Ovary (tissue), 9 donors: Measurements from ENCODE around the gene CD164L2. TPM values are rescaled to one million over a fixed set of nuclear protein-coding genes. Genes with fewer than 3 reads are reported as not detected.

Source experiments
- DNase-seq, 5 donors: peaks; one replicate each; pipeline ENCODE4 v3.0.0-alpha.2; 2019 to 2020
- H3K27ac ChIP-seq, 2 donors: fragments of 200-600 bp; one replicate each; pipeline versions ENCODE4 v1.5.1 to v1.8.0; 2019 to 2022
- H3K27me3 ChIP-seq: fragments of 200-600 bp; one replicate; pipeline ENCODE4 v1.8.0; 2022
- H3K36me3 ChIP-seq: fragments of 200-600 bp; sonication (generic); one replicate; pipeline ENCODE4 v1.5.1; 2019
- H3K4me1 ChIP-seq: one replicate; pipeline ENCODE4 v1.8.1; 2013; ENCODE audit warnings: mild to moderate bottlenecking, moderate library complexity; ENCODE audit not compliant: insufficient read depth
- H3K4me3 ChIP-seq: fragments of 200-600 bp; sonication (generic); one replicate; pipeline ENCODE4 v1.5.1; 2017
- H3K9me3 ChIP-seq, 2 donors: fragments of 200-600 bp in 1 of 2; sonication (generic) in 1 of 2; one replicate each; pipeline versions ENCODE4 v1.5.1 to v1.8.1; 2013 to 2019; ENCODE audit warnings: mild to moderate bottlenecking in 1 of 2, moderate library complexity in 1 of 2
- EP300 ChIP-seq: sonication (generic); formaldehyde crosslinking; IDR thresholded peaks from one replicate; pipeline ENCODE4 v1.6.1; 2017; ENCODE audit warnings: antibody characterized with exemption
- POLR2A ChIP-seq: fragments of 450-650 bp; IDR thresholded peaks from one replicate; pipeline ENCODE4 v1.6.1; 2017; ENCODE audit warnings: antibody characterized with exemption, mild to moderate bottlenecking, moderate library complexity
- WGBS, 3 donors: extraction: QIAGEN DNeasy Blood & Tissue Kit in 1 of 3; methylation state at CpG; one replicate each; pipeline versions ENCODE4 v1.1.5 to v1.1.7; 2013 to 2017; 5-methylcytosine and 5-hydroxymethylcytosine counted together
- intact Hi-C, 4 donors: fragments of 100-400 bp; cut with DNase I; formaldehyde crosslinking; loops; one replicate each; pipeline versions ENCODE4 v1.11.0 to v1.15.1; 2022 to 2023
- polyA plus RNA-seq, 2 donors: library from polyadenylated mRNA; stranded (reverse); fragments of 200-250 nt in 1 of 2; fragments of 350-450 nt in 1 of 2; fragmentation: Illumina TruSeq in 1 of 2; extraction: RNeasy Lipid Tissue Mini Kit (QIAGEN cat#74804) in 1 of 2; gene quantifications; one replicate each; pipeline ENCODE4 v1.2.3, GENCODE V29; 2013 to 2014
- total RNA-seq, 7 donors: library from RNA; depleted of rRNA in 2 of 7; stranded (reverse); fragments of >200 nt in 2 of 7; fragmentation: NEBNext Ultra II Directional in 3 of 7; extraction: Animal tissue kit (Norgen Biotek cat#: 25700) in 3 of 7; gene quantifications; one replicate each; pipeline versions ENCODE4 v1.1.0 to v1.2.4, GENCODE V29; 2016 to 2023
- TF ChIP-seq, protein P1 (sequence below), 3 donors: fragments of 450-650 bp in 2 of 3; fragments of 200-600 bp in 1 of 3; IDR thresholded peaks; one replicate each; pipeline versions ENCODE4 v1.5.1 to v1.8.0; 2016 to 2022; ENCODE audit warnings: antibody characterized with exemption in 3 of 3, mild to moderate bottlenecking in 1 of 3
- donor health status: DM: no; HTN: no; CAD: no; lungs with moderate emphysema.
- donor health status: DM: no; HTN: no; CAD: no.
- donor health status: Bipolar disorder and iron deficiency.
- donor health status: DM: yes; HTN: yes; CAD: no.
- donor health status: DM: no; HTN: no; CAD: no.
- donor health status: DM: yes; HTN: yes; CAD: no.

Gene CD164L2
- total and polyA plus RNA-seq, 9 donors = 0.06 to 15.5 (median 0.86) TPM; not detected in 3

DNA sequence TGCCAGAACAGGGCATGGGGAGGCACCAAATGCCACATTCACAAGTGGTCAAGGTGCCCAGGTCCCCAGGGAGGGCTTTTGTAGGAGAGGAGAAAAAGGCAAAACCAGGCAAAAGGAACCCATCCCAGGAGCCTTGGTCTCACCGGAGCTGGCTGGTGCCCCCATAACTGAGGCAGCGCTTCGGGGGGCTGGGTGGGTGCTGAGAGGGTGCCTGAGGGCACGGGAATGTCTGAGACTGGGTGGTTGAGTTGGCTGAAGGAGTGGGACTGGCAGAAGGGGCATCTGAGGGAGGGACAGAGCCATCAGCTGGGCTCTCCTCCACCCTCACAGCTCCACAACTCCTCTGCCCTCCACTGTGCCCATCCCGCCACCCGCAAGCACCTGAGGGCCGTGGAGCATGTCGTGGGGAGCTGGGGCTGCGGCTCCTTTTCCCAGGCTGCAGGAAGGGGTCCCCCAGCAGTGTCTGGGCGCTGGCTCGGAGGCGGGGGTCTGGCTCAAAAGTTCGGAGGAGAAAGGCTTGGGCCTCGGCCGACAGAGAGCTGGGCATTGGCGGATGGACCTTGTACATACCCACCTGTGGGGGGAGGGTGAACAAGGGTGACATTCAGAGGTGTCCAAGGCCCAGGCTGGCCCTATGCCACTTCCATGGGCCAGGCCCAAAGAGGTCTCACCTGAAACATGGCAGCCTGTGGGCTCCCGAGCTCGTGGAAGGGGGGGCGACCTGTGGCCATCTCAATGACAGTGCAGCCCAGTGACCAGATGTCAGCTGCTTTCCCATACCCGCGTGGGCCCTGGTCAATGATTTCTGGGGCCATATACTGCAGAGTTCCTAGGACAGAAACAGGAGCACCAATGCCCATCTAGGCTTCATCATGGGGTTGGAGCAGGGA is 24.9 kb downstream of the CD164L2 start:
- H3K27ac ChIP-seq = no peak overlapping the region
- DNase-seq = no peak
- WGBS, 3 donors = 92 to 98% (median 95%) methylated on average over 21 of the region's 21 CpGs
- no peaks in the 10 kb centered on the region for H3K36me3 ChIP-seq
- H3K9me3 ChIP-seq = no peaks in the 10 kb centered on the region
- H3K4me1 ChIP-seq = peaks cover 3% of the 10 kb centered on the region
- intact Hi-C loops = loop anchor here (2.0 to 10.0 kb wide), 5 partner anchors 33 to 53 kb away; partner anchors contain the start of genes GPR3 (in 2 of the 4) and TMEM222 (in 1 of the 4)
- no peak overlapping the region for H3K4me3 ChIP-seq
- no peaks in the 10 kb centered on the region for H3K27me3 ChIP-seq
- TF ChIP-seq, protein P1, sequence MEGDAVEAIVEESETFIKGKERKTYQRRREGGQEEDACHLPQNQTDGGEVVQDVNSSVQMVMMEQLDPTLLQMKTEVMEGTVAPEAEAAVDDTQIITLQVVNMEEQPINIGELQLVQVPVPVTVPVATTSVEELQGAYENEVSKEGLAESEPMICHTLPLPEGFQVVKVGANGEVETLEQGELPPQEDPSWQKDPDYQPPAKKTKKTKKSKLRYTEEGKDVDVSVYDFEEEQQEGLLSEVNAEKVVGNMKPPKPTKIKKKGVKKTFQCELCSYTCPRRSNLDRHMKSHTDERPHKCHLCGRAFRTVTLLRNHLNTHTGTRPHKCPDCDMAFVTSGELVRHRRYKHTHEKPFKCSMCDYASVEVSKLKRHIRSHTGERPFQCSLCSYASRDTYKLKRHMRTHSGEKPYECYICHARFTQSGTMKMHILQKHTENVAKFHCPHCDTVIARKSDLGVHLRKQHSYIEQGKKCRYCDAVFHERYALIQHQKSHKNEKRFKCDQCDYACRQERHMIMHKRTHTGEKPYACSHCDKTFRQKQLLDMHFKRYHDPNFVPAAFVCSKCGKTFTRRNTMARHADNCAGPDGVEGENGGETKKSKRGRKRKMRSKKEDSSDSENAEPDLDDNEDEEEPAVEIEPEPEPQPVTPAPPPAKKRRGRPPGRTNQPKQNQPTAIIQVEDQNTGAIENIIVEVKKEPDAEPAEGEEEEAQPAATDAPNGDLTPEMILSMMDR (IDR thresholded peaks at IDR 0.05) = no peak
- TF ChIP-seq POLR2A (no peak), EP300 (no peak)

DNA sequence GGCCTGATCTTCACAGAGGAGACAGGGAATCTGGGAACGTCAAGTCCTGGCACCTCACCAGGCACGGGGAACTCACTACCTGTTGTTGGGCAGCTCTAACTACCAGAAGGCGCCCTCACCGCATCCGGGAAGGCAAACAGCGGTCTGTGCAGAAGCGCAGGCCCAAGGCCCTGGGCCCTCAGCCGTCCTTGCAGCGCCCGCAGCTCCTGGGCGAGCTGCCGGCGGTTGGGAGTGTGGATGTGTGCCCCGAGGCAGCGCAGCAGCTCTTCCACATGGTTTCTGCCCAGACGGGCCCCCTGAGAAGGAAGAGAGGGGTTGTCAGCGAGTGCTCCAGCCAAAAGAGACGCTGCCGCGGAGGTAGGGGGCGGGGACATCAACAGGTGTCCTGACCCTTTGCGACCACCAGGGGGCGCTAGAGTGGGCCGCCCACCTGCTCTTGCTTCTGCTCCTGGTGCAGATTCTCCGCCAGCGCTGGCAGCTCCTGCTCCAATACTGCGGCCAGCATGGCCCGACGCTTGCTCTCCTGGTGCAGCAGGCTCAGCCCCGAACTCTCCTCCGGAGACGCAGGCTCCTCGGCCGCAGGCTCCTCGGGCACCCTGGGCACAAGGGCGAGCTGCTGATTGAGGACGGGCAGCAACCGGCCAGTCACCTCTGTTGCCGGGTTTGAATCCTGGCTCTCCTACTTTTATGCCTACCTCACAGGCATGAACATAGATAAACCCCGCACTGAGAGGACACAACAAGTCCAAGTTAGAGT is 25.7 kb downstream of the CD164L2 start:
- intact Hi-C loops = loop anchor here (2.0 to 10.0 kb wide), 5 partner anchors 33 to 53 kb away; partner anchors contain the start of genes GPR3 (in 2 of the 4) and TMEM222 (in 1 of the 4)
- no peak overlapping the region for H3K4me3 ChIP-seq

DNA sequence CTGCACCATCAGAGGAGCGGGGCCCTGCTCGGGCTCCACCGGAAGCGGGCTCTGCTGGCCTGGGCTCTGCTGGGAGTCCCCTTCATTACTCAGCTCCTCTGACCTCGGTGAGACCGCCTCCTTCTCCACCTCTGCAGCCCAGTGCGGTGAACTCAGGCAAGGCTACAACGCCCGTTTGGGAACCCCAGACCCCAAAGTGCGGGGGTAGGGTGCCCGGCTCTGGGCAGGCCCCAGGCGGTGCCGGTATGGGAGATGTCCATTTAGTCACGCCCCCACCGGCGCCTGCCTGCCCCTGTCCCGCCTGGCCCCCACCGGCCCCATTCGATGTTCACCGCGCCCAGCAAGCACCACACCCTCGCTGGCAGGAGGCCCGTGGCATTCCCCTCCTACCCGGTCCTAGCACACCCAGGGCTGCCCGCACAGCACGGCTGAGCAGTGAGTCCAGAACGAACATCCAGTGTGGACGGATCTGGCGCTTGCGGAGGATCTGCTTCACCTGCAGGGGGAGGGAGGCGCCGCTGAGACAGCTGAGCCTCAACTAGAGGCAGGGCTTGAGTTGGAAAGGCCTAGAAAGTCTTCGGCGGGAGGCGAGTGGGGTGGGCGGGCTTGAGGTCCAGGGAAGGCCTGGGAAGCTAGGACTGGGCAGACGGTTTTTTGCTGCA is 26.4 kb downstream of the CD164L2 start:
- Histone ChIP-seq H3K4me1 (peaks cover 3% of the 10 kb centered on the region), H3K9me3 (no peaks in the 10 kb centered on the region), H3K4me3 (no peak overlapping the region), H3K36me3 (no peaks in the 10 kb centered on the region), H3K27ac (no peak overlapping the region), H3K27me3 (no peaks in the 10 kb centered on the region)
- DNase-seq = peak in 2 of 5 donors; percentile 27 to 50
- intact Hi-C loops = loop anchor here (5.0 to 10.0 kb wide), 4 partner anchors 34 to 52 kb away; partner anchors contain the start of genes GPR3 (in 2 of the 4) and TMEM222 (in 1 of the 4)
- TF ChIP-seq, protein P1 (IDR thresholded peaks at IDR 0.05) = no peak
- no peak for TF ChIP-seq POLR2A
- TF ChIP-seq EP300 = no peak
- WGBS, 3 donors = 76 to 85% (median 81%) methylated on average over 33 to 37 of the region's 37 CpGs

More for the DNA sequence above, 25.7 kb downstream of the CD164L2 start:
- no peaks in the 10 kb centered on the region for H3K27me3 ChIP-seq
- TF ChIP-seq, protein P1 (IDR thresholded peaks at IDR 0.05) = peak; percentile 91 to 99 (median 95)
- TF ChIP-seq EP300 = no peak
- H3K36me3 ChIP-seq = no peaks in the 10 kb centered on the region
- H3K9me3 ChIP-seq = no peaks in the 10 kb centered on the region
- peaks cover 3% of the 10 kb centered on the region for H3K4me1 ChIP-seq
- 27 to 39% (median 38%) methylated on average over 37 to 40 of the region's 40 CpGs for WGBS, 3 donors
- DNase-seq = peak; percentile 65 to 83 (median 78)
- H3K27ac ChIP-seq = no peak overlapping the region

DNA sequence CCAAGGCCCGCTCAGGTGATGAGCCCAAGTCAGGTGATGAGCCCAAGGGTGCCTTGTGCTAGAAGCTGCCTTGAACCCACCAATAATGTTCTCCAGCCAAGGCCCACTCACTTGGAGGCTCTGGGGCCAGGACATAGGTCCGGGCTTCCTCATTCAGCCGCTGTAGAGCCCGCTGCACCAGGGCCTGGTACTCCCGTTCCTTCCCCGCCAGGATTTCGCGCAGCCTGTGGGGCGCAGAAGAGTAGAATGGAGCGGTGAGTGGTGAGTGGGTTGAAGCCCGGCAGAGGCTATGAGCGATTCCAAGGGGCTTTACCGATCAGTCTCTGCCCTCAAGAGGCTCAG is 26.9 kb downstream of the CD164L2 start:
- Histone ChIP-seq H3K27me3 (no peaks in the 10 kb centered on the region), H3K4me1 (peaks cover 3% of the 10 kb centered on the region), H3K27ac (no peak overlapping the region), H3K36me3 (no peaks in the 10 kb centered on the region), H3K9me3 (no peaks in the 10 kb centered on the region), H3K4me3 (no peak overlapping the region)
- TF ChIP-seq POLR2A = no peak
- TF ChIP-seq, protein P1 (IDR thresholded peaks at IDR 0.05) = no peak
- no peak for TF ChIP-seq EP300
- WGBS, 3 donors = 91 to 92% (median 92%) methylated on average over 13 of the region's 13 CpGs
- DNase-seq = no peak
- intact Hi-C loops = loop anchor here (5.0 to 10.0 kb wide), 4 partner anchors 34 to 51 kb away; partner anchors contain the start of genes GPR3 (in 2 of the 4) and TMEM222 (in 1 of the 4)
